HG03095 (cell line): ENCODE measurements around the gene KLK14.

ENCODE experiments used
- ATAC-seq: cut with Tn5 transposase; IDR thresholded peaks from one replicate; pipeline ENCODE4 v1.9.1; 2021; ENCODE audit warnings: moderate library complexity; ENCODE audit not compliant: unreplicated experiment

Gene KLK14

GRCh38 chr19:51055866-51056265, 26.8 kb downstream of the KLK14 start:
- no peak for ATAC-seq

- ATAC-seq: no peak
These were observed 35.7 kb downstream of the KLK14 start for GRCh38 chr19:51047031-51047335.

GRCh38 chr19:51044327-51044726, 38.4 kb downstream of the KLK14 start:
- no peak for ATAC-seq

GRCh38 chr19:51043497-51043896, 39.2 kb downstream of the KLK14 start:
- ATAC-seq: no peak

GRCh38 chr19:51040151-51040550, 42.5 kb downstream of the KLK14 start:
- ATAC-seq: no peak

GRCh38 chr19:51036519-51036918, 46.2 kb downstream of the KLK14 start:
- ATAC-seq: no peak

GRCh38 chr19:51034704-51035103, 48.0 kb downstream of the KLK14 start, which contains the start of gene KLK12:
Gene KLK12, minus strand, starts transcription at chr19:51035002. Its CDS starts 381 bp downstream, at chr19:51034621.
- ATAC-seq: no peak

- ATAC-seq: no peak
These were observed 50.8 kb downstream of the KLK14 start for GRCh38 chr19:51031880-51032225.

GRCh38 chr19:51031220-51031879, 51.3 kb downstream of the KLK14 start:
- no peak for ATAC-seq

GRCh38 chr19:51030631-51031030, 52.1 kb downstream of the KLK14 start:
- ATAC-seq: no peak

GRCh38 chr19:51029718-51030117, 53.0 kb downstream of the KLK14 start:
- ATAC-seq: no peak
